ENCODE data around the gene DEFB119.
"Not testable (repeated sequence)": the region's sequence is repeated elsewhere in the genome, so short reads cannot be mapped to it uniquely, and the experiment has no call there.

The DEFB119 gene

GRCh38 chr20:31406115-31406514 is 15.7 kb upstream of the DEFB119 start, which contains the start of gene DEFB121:
Gene DEFB121 (minus strand): TSS chr20:31406215. CDS start chr20:31406152, 63 bp downstream.
- Histone ChIP-seq H3K27ac (no peak within 1 kb of the TSS), H3K36me3 (ENCODE audit: insufficient read depth, low read length) (no peaks in the 10 kb centered on the region), H3K9ac (ENCODE audit: insufficient read length) (no peak within 1 kb of the TSS), H3K9me3 (ENCODE audit: low read depth, low read length) (no peaks in the 10 kb centered on the region; the same call in 1 of the 2 replicates), H3K4me3 (no peak within 1 kb of the TSS)
- TF ChIP-seq EZH2 (IDR thresholded peaks at IDR 0.05) (no peak), FOXP2 (optimal IDR thresholded peaks at IDR 0.05; ENCODE audit: control extremely low read depth, extremely low read length, insufficient read depth) (no peak)
- no peak for DNase-seq (ENCODE audit: low read depth, low spot score)

GRCh38 chr20:31403886-31404285 is 13.5 kb upstream of the DEFB119 start:
- no peak for TF ChIP-seq FOXP2 (optimal IDR thresholded peaks at IDR 0.05; ENCODE audit: control extremely low read depth, extremely low read length, insufficient read depth)
- no peak for TF ChIP-seq EZH2 (IDR thresholded peaks at IDR 0.05)
- TF ChIP-seq POLR2AphosphoS5 (IDR thresholded peaks at IDR 0.05; ENCODE audit: borderline replicate concordance, low read depth, low read length): no peak
- Histone ChIP-seq H3K4me3 (no peak overlapping the region), H3K27ac (no peak overlapping the region), H3K9ac (ENCODE audit: insufficient read length) (no peak overlapping the region), H3K9me3 (ENCODE audit: low read depth, low read length) (no peaks in the 10 kb centered on the region; the same call in 1 of the 2 replicates), H3K36me3 (ENCODE audit: insufficient read depth, low read length) (no peaks in the 10 kb centered on the region)
- DNase-seq (ENCODE audit: low read depth, low spot score): no peak

GRCh38 chr20:31394900-31395299 is 4.5 kb upstream of the DEFB119 start:
- H3K36me3 ChIP-seq (ENCODE audit: insufficient read depth, low read length): no peaks in the 10 kb centered on the region
- H3K4me3 ChIP-seq: no peak overlapping the region
- TF ChIP-seq EZH2 (IDR thresholded peaks at IDR 0.05): no peak
- TF ChIP-seq FOXP2 (optimal IDR thresholded peaks at IDR 0.05; ENCODE audit: control extremely low read depth, extremely low read length, insufficient read depth): no peak
- H3K27ac ChIP-seq: no peak overlapping the region
- no peak for DNase-seq (ENCODE audit: low read depth, low spot score)
- H3K9me3 ChIP-seq (ENCODE audit: low read depth, low read length): no peaks in the 10 kb centered on the region
- no peak overlapping the region for H3K9ac ChIP-seq (ENCODE audit: insufficient read length)

GRCh38 chr20:31392836-31393235 is 2.4 kb upstream of the DEFB119 start:
- H3K9me3 ChIP-seq (ENCODE audit: low read depth, low read length): no peaks in the 10 kb centered on the region
- H3K4me3 ChIP-seq: no peak overlapping the region
- no peaks in the 10 kb centered on the region for H3K36me3 ChIP-seq (ENCODE audit: insufficient read depth, low read length)
- no peak overlapping the region for H3K9ac ChIP-seq (ENCODE audit: insufficient read length)
- DNase-seq (ENCODE audit: low read depth, low spot score): no peak
- H3K27ac ChIP-seq: no peak overlapping the region
- TF ChIP-seq POLR2AphosphoS5 (IDR thresholded peaks at IDR 0.05; ENCODE audit: borderline replicate concordance, low read depth, low read length): no peak
- TF ChIP-seq FOXP2 (optimal IDR thresholded peaks at IDR 0.05; ENCODE audit: control extremely low read depth, extremely low read length, insufficient read depth): no peak
- TF ChIP-seq EZH2 (IDR thresholded peaks at IDR 0.05): no peak

- TF ChIP-seq FOXP2 (optimal IDR thresholded peaks at IDR 0.05; ENCODE audit: control extremely low read depth, extremely low read length, insufficient read depth): no peak
- TF ChIP-seq EZH2 (IDR thresholded peaks at IDR 0.05): no peak
- TF ChIP-seq POLR2AphosphoS5 (IDR thresholded peaks at IDR 0.05; ENCODE audit: borderline replicate concordance, low read depth, low read length): no peak
- no peak for DNase-seq (ENCODE audit: low read depth, low spot score)
- no peak overlapping the region for H3K4me3 ChIP-seq
- no peak overlapping the region for H3K9ac ChIP-seq (ENCODE audit: insufficient read length)
- no peaks in the 10 kb centered on the region for H3K36me3 ChIP-seq (ENCODE audit: insufficient read depth, low read length)
- H3K27ac ChIP-seq: no peak overlapping the region
- no peaks in the 10 kb centered on the region for H3K9me3 ChIP-seq (ENCODE audit: low read depth, low read length)
These were observed 16.0 kb downstream of the DEFB119 start for GRCh38 chr20:31374346-31374745.

- Histone ChIP-seq H3K9me3 (ENCODE audit: low read depth, low read length) (0 out of 2 replicates have a peak, but pooled peaks cover 3% of the 10 kb centered on the region), H3K27ac (no peak within 1 kb of the TSS), H3K36me3 (ENCODE audit: insufficient read depth, low read length) (no peaks in the 10 kb centered on the region), H3K9ac (ENCODE audit: insufficient read length) (no peak within 1 kb of the TSS), H3K4me3 (no peak within 1 kb of the TSS)
- DNase-seq (ENCODE audit: low read depth, low spot score): no peak
- TF ChIP-seq EZH2 (IDR thresholded peaks at IDR 0.05) (no peak), FOXP2 (optimal IDR thresholded peaks at IDR 0.05; ENCODE audit: control extremely low read depth, extremely low read length, insufficient read depth) (no peak), POLR2AphosphoS5 (IDR thresholded peaks at IDR 0.05; ENCODE audit: borderline replicate concordance, low read depth, low read length) (no peak)
These were observed 22.1 kb downstream of the DEFB119 start, which contains the start of gene DEFB118 for GRCh38 chr20:31368301-31368700. Gene DEFB118 (plus strand): TSS chr20:31368601. CDS start chr20:31368651, 50 bp downstream.

GRCh38 chr20:31364272-31364671 is 26.1 kb downstream of the DEFB119 start:
- DNase-seq (ENCODE audit: low read depth, low spot score); H3K4me3 ChIP-seq; H3K9ac ChIP-seq (ENCODE audit: insufficient read length); H3K27ac ChIP-seq; H3K36me3 ChIP-seq (ENCODE audit: insufficient read depth, low read length); H3K9me3 ChIP-seq (ENCODE audit: low read depth, low read length): not testable (repeated sequence)

- TF ChIP-seq EZH2 (IDR thresholded peaks at IDR 0.05) (no peak), POLR2AphosphoS5 (IDR thresholded peaks at IDR 0.05; ENCODE audit: borderline replicate concordance, low read depth, low read length) (no peak), FOXP2 (optimal IDR thresholded peaks at IDR 0.05; ENCODE audit: control extremely low read depth, extremely low read length, insufficient read depth) (no peak)
- DNase-seq (ENCODE audit: low read depth, low spot score): no peak
- no peak overlapping the region for H3K27ac ChIP-seq
- H3K4me3 ChIP-seq: no peak overlapping the region
- H3K9ac ChIP-seq (ENCODE audit: insufficient read length): no peak overlapping the region
- H3K9me3 ChIP-seq (ENCODE audit: low read depth, low read length): 0 out of 2 replicates have a peak, but pooled peaks cover 3% of the 10 kb centered on the region
- no peaks in the 10 kb centered on the region for H3K36me3 ChIP-seq (ENCODE audit: insufficient read depth, low read length)
These were observed 27.1 kb downstream of the DEFB119 start for GRCh38 chr20:31363295-31363694.

- Histone ChIP-seq H3K9me3 (ENCODE audit: low read depth, low read length) (no peaks in the 10 kb centered on the region), H3K36me3 (ENCODE audit: insufficient read depth, low read length) (no peaks in the 10 kb centered on the region), H3K4me3 (no peak overlapping the region), H3K27ac (no peak overlapping the region), H3K9ac (ENCODE audit: insufficient read length) (no peak overlapping the region)
- TF ChIP-seq FOXP2 (optimal IDR thresholded peaks at IDR 0.05; ENCODE audit: control extremely low read depth, extremely low read length, insufficient read depth): no peak
- TF ChIP-seq EZH2 (IDR thresholded peaks at IDR 0.05): no peak
- TF ChIP-seq POLR2AphosphoS5 (IDR thresholded peaks at IDR 0.05; ENCODE audit: borderline replicate concordance, low read depth, low read length): no peak
- no peak for DNase-seq (ENCODE audit: low read depth, low spot score)
These were observed 34.4 kb downstream of the DEFB119 start for GRCh38 chr20:31355981-31356380.

Data from SK-N-MC (cell line).